Gastrocnemius medialis (tissue), 4 donors: Measurements from ENCODE around the gene MFSD11. TPM values are rescaled to one million over a fixed set of nuclear protein-coding genes. Genes with fewer than 3 reads are reported as not detected.
"Not testable (repeated sequence)": the region's sequence is repeated elsewhere in the genome, so short reads cannot be mapped to it uniquely, and the experiment has no call there.

Experiments
- ATAC-seq, 2 donors: fragments of 150-250 bp; one replicate each; pipeline ENCODE4 v1.9.1; 2016
- DNase-seq, 2 donors: peaks; one replicate each; pipeline ENCODE4 v3.0.0-alpha.2; 2019
- H3K27ac ChIP-seq, 4 donors: fragments of 200-600 bp; sonication (generic); 1 replicate in 1 of 4; 2 replicates in 3 of 4; pipeline ENCODE4 v1.5.1; 2016 to 2018; ENCODE audit warnings: mild to moderate bottlenecking in 2 of 4, moderate library complexity in 1 of 4
- H3K27me3 ChIP-seq, 3 donors: fragments of 200-600 bp; sonication (generic) in 2 of 3; 1 replicate in 1 of 3; 2 replicates in 2 of 3; pipeline versions ENCODE4 v1.5.1 to v1.6.0; 2016 to 2019; ENCODE audit warnings: mild to moderate bottlenecking in 1 of 3, moderate library complexity in 1 of 3
- H3K36me3 ChIP-seq, 2 donors: fragments of 200-600 bp; sonication (generic) in 1 of 2; one replicate each; pipeline ENCODE4 v1.5.1; 2017 to 2018
- H3K4me1 ChIP-seq, 2 donors: fragments of 200-600 bp; sonication (generic) in 1 of 2; one replicate each; pipeline ENCODE4 v1.5.1; 2016 to 2017; ENCODE audit warnings: mild to moderate bottlenecking in 2 of 2
- H3K4me3 ChIP-seq, 4 donors: fragments of 200-600 bp; sonication (generic) in 3 of 4; 1 replicate in 1 of 4; 2 replicates in 3 of 4; pipeline ENCODE4 v1.5.1; 2016 to 2019; ENCODE audit warnings: mild to moderate bottlenecking in 2 of 4
- H3K9me3 ChIP-seq, 3 donors: fragments of 200-600 bp; sonication (generic) in 2 of 3; 1 replicate in 1 of 3; 2 replicates in 2 of 3; pipeline ENCODE4 v1.5.1; 2016 to 2019
- POLR2A ChIP-seq, 2 donors: fragments of 450-650 bp; IDR thresholded peaks; one replicate each; pipeline ENCODE4 v1.6.1; 2017; ENCODE audit warnings: antibody characterized with exemption in 2 of 2, mild to moderate bottlenecking in 2 of 2, moderate library complexity in 2 of 2
- in situ Hi-C, 4 donors: fragments of 200-750 bp; cut with MboI; loops; one replicate each; pipeline versions ENCODE4 v1.15.0 to v1.8.0; 2017; ENCODE audit warnings: low sequenced_read_pairs in 4 of 4
- intact Hi-C: fragments of 100-400 bp; cut with DNase I; formaldehyde crosslinking; loops from one replicate; pipeline ENCODE4 v1.15.1; 2023; ENCODE audit warnings: low total_unique reads
- total RNA-seq, 4 donors: library from RNA; depleted of rRNA; stranded (reverse); fragments of >200 nt; gene quantifications; one replicate each; pipeline versions ENCODE4 v1.1.0 to v1.2.3, GENCODE V29; 2016
- TF ChIP-seq, protein P1 (sequence below), 5 experiments: fragments of 450-650 bp in 3 of 5; fragments of 200-600 bp in 2 of 5; sonication (generic) in 2 of 5; IDR thresholded peaks in 4 of 5; conservative IDR thresholded peaks in 1 of 5; 1 replicate in 4 of 5; 2 replicates in 1 of 5; pipeline ENCODE4 v1.5.1; 2016 to 2019; ENCODE audit warnings: antibody characterized with exemption in 5 of 5, mild to moderate bottlenecking in 3 of 5, moderate library complexity in 3 of 5

The MFSD11 gene
- total RNA-seq, 4 donors from 2014 or later: 14.0 to 24.2 (median 19.5) TPM

DNA sequence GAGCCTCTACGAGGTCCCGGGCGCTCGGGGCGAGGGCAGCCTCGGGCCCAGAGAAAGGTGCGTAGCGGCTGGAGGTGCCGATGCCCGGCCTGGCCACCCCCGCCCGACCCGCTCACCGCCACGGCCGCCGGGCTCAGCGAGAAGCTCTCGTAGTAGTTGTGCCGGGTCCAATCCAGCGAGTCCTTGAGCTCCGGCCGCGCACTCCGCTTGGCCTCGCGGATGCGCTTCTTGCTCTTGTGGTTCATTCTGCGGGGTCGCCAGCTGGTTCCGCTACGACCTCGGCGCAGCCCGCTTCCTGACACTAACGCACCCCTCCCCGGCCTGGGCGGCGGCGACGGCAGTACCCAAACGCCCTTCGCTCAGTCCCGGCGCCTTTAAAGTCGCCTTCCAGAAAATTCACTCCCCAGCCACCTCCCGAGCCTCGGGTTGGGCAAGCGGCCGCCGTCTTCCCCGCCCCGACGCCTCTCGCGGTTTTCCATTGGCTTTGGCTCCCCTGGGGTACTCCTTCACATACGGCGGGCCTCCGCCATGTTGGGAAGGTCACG is 11.6 kb upstream of the MFSD11 start, which contains the start of gene JMJD6:
TSS of gene JMJD6 (minus strand) at position 376 of the 545 bp plus-strand sequence. CDS start at position 245, 131 bp downstream.
- intact Hi-C loops: loop anchor here (1.0 to 10.0 kb wide), 2 partner anchors 11 to 942 kb away; partner anchors contain the start of genes SRSF2 and UNK
- peaks cover 0 to 37% of the 10 kb centered on the region in 2 donors for H3K36me3 ChIP-seq
- TF ChIP-seq, protein P1, sequence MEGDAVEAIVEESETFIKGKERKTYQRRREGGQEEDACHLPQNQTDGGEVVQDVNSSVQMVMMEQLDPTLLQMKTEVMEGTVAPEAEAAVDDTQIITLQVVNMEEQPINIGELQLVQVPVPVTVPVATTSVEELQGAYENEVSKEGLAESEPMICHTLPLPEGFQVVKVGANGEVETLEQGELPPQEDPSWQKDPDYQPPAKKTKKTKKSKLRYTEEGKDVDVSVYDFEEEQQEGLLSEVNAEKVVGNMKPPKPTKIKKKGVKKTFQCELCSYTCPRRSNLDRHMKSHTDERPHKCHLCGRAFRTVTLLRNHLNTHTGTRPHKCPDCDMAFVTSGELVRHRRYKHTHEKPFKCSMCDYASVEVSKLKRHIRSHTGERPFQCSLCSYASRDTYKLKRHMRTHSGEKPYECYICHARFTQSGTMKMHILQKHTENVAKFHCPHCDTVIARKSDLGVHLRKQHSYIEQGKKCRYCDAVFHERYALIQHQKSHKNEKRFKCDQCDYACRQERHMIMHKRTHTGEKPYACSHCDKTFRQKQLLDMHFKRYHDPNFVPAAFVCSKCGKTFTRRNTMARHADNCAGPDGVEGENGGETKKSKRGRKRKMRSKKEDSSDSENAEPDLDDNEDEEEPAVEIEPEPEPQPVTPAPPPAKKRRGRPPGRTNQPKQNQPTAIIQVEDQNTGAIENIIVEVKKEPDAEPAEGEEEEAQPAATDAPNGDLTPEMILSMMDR (IDR thresholded peaks at IDR 0.05 in 4 of 5, conservative IDR thresholded peaks at IDR 0.05 in 1 of 5): no peak
- TF ChIP-seq POLR2A (IDR thresholded peaks at IDR 0.05): peak; percentile 86 to 97

DNA sequence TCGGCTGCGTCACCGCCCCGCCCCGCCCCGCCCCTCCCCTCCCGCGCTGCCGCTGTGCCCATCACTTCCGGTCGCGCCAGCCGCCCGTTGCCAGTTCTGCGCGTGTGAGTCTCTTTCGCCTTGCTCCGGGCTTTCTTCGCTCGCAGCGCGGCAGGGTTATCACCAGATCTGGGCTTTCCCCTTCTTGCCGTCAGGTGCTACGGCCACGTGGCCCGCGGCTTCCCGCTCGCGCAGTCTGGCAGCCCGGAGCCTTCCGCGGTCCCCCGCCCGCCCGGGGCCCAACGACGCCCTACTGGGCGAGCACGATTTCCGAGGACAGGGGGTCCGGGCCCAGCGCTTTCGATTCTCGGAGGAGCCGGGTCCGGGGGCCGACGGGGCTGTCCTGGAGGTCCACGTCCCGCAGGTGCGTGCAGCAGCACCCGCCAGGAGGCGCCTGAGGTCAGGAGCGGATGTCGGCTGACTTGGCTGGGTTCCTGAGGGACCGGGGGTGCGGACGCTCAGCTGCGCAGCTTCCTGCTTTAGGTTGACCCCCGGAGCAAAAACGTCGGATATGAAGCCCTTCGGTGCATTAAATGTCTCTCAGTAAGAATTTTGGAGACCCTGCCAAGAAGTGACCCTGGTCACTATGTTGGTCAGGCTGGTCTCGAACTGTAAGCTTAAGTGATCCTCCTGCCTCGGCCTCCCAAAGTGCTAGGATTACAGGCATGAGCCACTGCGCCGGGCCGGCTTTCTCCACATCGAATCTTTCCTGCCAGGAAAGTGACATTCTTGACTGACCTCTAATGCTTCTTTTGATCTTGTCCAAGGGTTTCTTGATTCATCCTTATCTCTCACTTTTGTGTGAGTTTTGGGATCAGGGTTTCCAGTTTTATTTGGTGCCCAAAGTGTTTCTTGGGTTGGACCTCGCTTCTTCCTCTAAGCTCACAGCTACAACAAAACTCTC is 10.9 kb upstream of the MFSD11 start, which contains the start of gene METTL23:
TSS of gene METTL23 (plus strand) at position 64 of the 943 bp plus-strand sequence. CDS start 2,872 bp downstream, outside the sequence.
- Histone ChIP-seq H3K36me3 (peaks cover 0 to 36% of the 10 kb centered on the region in 2 donors), H3K27me3 (no peaks in the 10 kb centered on the region), H3K4me1 (peaks cover 38 to 43% of the 10 kb centered on the region in 2 donors), H3K9me3 (no peaks in the 10 kb centered on the region), H3K27ac (peak within 1 kb of the TSS; percentile 98 to 100 (median 100)), H3K4me3 (peak within 1 kb of the TSS; percentile 83 to 99 (median 97))
- TF ChIP-seq, protein P1 (IDR thresholded peaks at IDR 0.05 in 4 of 5, conservative IDR thresholded peaks at IDR 0.05 in 1 of 5): peak; percentile 54 to 80 (median 75)
- TF ChIP-seq POLR2A (IDR thresholded peaks at IDR 0.05): peak; percentile 12 to 77
- in situ Hi-C loops: no loop called here
- ATAC-seq (peak; percentile 67 to 72), DNase-seq (peak; percentile 81 to 87)
- intact Hi-C loops: loop anchor here (1.0 to 10.0 kb wide), 2 partner anchors 10 to 942 kb away; partner anchors contain the start of genes SRSF2 and UNK

More for the DNA sequence above, 11.6 kb upstream of the MFSD11 start, which contains the start of gene JMJD6:
- Histone ChIP-seq H3K4me3 (peak within 1 kb of the TSS; percentile 83 to 99 (median 97)), H3K4me1 (peaks cover 31 to 36% of the 10 kb centered on the region in 2 donors), H3K9me3 (no peaks in the 10 kb centered on the region), H3K27me3 (no peaks in the 10 kb centered on the region), H3K27ac (peak within 1 kb of the TSS; percentile 98 to 100 (median 100))
- DNase-seq (peak; percentile 98), ATAC-seq (peak; percentile 86 to 88)
- in situ Hi-C loops: no loop called here

DNA sequence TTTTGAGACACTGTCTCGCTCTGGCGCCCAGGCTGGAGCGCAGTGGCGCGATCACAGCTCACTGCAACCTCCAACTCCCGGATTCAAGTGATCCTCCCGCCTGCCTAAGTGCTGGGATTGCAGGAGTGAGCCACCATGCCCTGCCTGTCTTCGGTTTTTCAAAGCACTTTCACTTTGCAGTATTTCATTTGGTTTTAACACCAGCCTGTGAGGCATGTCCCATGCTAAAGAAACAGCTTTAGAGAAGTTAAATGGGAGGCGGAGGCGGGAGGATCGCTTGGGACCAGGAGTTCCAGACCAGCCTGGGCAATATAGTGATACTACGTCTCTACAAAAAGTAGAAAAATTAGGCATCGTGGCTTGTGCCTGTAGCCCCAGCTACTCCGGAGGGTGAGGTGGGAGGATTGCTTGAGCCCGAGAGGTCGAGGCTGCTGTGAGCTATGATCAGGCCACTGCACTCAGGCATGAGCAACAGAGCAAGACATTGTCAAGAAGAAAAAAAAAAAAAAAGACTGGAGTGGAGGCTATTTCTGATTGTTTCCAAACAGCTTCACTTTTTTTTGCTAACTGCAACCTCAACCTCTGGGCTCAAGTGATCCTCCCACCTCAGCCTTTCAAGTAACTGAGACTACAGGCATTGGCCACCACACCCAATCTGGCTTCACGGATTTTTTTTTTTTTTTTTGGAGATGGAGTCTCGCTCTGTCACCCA is 10.0 kb upstream of the MFSD11 start:
- Histone ChIP-seq H3K27ac (peak overlapping the region; percentile 98 to 100 (median 100)), H3K4me3 (peak overlapping the region; percentile 83 to 99 (median 97)), H3K27me3 (no peaks in the 10 kb centered on the region), H3K4me1 (peaks cover 47 to 52% of the 10 kb centered on the region in 2 donors), H3K36me3 (peaks cover 0 to 38% of the 10 kb centered on the region in 2 donors), H3K9me3 (no peaks in the 10 kb centered on the region)
- no peak for TF ChIP-seq POLR2A (IDR thresholded peaks at IDR 0.05)
- TF ChIP-seq, protein P1 (IDR thresholded peaks at IDR 0.05 in 4 of 5, conservative IDR thresholded peaks at IDR 0.05 in 1 of 5): no peak
- no peak for ATAC-seq
- in situ Hi-C loops (no loop called here), intact Hi-C loops (loop anchor here (10.0 kb wide), 1 partner anchor 943 kb away; the partner anchor contains the start of gene UNK)
- no peak for DNase-seq

DNA sequence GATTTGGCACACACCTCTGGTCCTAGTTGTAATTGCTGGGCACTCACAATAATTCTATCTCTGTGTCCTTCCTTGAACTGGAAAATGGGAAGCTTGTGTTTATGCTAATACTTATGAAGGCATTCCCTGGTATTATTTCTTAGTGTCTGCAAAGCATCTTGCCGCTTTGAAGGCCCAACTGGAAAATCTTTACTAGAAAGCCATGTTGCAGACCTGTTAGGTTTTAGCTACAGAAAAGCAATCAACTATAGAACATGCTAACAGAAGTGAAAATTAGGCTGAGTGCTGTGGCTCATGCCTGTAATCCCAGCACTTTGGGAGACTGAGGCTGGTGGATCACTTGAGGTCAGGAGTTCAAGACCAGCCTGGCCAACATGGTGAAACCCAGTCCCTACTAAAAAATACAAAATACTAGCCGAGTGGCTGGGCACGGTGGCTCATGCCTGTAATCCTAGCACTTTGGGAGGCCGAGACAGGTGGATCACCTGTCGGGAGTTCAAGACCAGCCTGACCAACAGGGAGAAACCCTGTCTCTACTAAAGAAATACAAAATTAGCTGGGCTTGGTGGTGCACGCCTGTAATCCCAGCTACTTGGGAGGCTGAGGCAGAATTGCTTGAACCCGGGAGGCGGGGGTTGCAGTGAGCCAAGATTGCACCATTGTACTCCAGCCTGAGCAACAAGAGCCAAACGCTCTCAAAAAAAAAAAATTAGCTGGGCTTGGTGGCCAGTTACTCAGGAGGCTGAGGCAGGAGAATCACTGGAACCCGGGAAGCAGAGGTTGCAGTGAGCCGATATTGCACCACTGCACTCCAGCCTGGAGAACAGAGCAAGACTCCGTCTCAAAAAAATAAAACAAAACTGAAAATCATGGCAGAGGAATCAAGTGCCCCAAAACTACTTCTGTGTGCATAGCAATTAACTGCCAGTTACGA is 5.9 kb upstream of the MFSD11 start:
- H3K9me3 ChIP-seq, ATAC-seq, DNase-seq, in situ Hi-C loops, H3K4me3 ChIP-seq, H3K27me3 ChIP-seq: not testable (repeated sequence)
- Histone ChIP-seq H3K27ac (peak overlapping the region in 2 of 4 donors; percentile 8 to 99), H3K36me3 (peaks cover 3 to 46% of the 10 kb centered on the region in 2 donors), H3K4me1 (peaks cover 63% of the 10 kb centered on the region in 2 donors)
- intact Hi-C loops: loop anchor here (10.0 kb wide), 1 partner anchor 467 kb away; the partner anchor contains the start of gene UBALD2
